Esophagus (tissue), 2 donors: ENCODE results near the gene MRPS31. TPM values are rescaled to one million over a fixed set of nuclear protein-coding genes. Genes with fewer than 3 reads are reported as not detected.
"Not testable (repeated sequence)": the region's sequence is repeated elsewhere in the genome, so short reads cannot be mapped to it uniquely, and the experiment has no call there.

Experiments used
- H3K27ac ChIP-seq, 2 donors: one replicate each; pipeline ENCODE4 v1.5.1; 2013; ENCODE audit warnings: low read depth in 2 of 2, mild to moderate bottlenecking in 2 of 2, inconsistent platforms in 1 of 2, low read length in 1 of 2, moderate library complexity in 1 of 2
- H3K27me3 ChIP-seq, 2 donors: one replicate each; pipeline ENCODE4 v1.6.1; 2013; ENCODE audit warnings: low read length in 2 of 2, control low read depth in 1 of 2, mild to moderate bottlenecking in 1 of 2; ENCODE audit not compliant: insufficient read depth in 2 of 2, control insufficient read depth in 1 of 2
- H3K36me3 ChIP-seq, 2 donors: one replicate each; pipeline ENCODE4 v1.6.1; 2013; ENCODE audit warnings: low read length in 1 of 2; ENCODE audit not compliant: control insufficient read depth in 2 of 2, insufficient read depth in 2 of 2
- H3K4me1 ChIP-seq, 2 donors: one replicate each; pipeline ENCODE4 v1.6.1; 2013; ENCODE audit warnings: low read length in 1 of 2; ENCODE audit not compliant: control insufficient read depth in 2 of 2, insufficient read depth in 2 of 2
- H3K4me3 ChIP-seq, 2 donors: one replicate each; pipeline ENCODE4 v1.5.1; 2013; ENCODE audit warnings: low read length in 2 of 2, mild to moderate bottlenecking in 2 of 2, low read depth in 1 of 2, moderate library complexity in 1 of 2
- H3K9me3 ChIP-seq, 2 donors: one replicate each; pipeline ENCODE4 v1.6.1; 2013; ENCODE audit warnings: mild to moderate bottlenecking in 2 of 2, low read depth in 1 of 2, low read length in 1 of 2, moderate library complexity in 1 of 2; ENCODE audit not compliant: control insufficient read depth in 2 of 2, insufficient read depth in 1 of 2
- WGBS, 2 donors: extraction: QIAGEN DNeasy Blood & Tissue Kit; methylation state at CpG; one replicate each; pipeline ENCODE4 v1.1.7; 2013; 5-methylcytosine and 5-hydroxymethylcytosine counted together
- polyA plus RNA-seq, 2 donors: library from polyadenylated mRNA; stranded (reverse); fragments of 200-250 nt; gene quantifications; one replicate each; pipeline ENCODE4 v1.2.3, GENCODE V29; 2013
- donor health status: healthy with polysubstance abuse.
- donor health status: Bipolar disorder and iron deficiency.

MRPS31 gene
- polyA plus RNA-seq, 2 donors: 18.6 to 33.4 TPM

DNA sequence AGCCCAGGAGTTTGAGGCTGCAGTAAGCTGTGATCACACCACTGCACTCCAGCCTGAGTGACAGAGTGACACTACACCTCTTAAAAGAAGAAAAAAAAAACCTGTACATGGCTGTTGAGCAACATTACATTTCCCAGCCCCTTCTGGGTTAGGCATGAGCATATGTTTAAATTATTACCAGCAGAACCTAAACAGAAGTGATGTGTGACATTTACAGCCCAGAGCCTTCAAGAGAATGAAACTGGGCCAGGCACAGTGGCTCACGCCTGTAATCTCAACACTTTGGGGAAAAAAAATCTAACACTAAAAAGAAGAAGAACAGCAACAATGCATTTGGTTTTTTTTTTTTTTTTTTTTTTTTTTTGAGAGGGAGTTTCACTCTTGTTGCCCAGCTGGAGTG, 38.3 kb downstream of the MRPS31 start:
- Histone ChIP-seq H3K27me3 (no peaks in the 10 kb centered on the region), H3K9me3 (no peaks in the 10 kb centered on the region), H3K4me3 (no peak overlapping the region), H3K36me3 (peaks cover 0 to 2% of the 10 kb centered on the region in 2 donors), H3K27ac (no peak overlapping the region), H3K4me1 (no peaks in the 10 kb centered on the region)
- 89 to 96% methylated on average over 1 of the region's 1 CpG for WGBS, 2 donors

DNA sequence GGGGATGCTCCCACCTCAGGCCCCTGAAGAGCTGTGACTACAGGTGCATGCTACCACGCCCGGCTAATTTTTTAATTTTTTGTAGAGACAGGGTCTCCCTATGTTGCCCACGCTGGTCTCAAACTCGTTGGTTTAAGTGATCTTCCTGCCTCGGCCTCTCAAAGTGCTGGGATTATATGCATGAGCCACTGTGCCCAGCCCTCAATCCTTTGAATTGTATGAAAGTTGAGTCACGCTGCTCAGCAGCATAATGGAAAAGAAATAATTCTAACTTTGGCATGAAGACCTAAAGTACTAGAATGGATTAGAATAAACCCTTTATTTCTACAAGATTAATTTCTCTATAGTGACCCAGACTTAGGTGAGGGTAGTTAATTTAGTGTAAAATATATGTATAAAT, 42.4 kb downstream of the MRPS31 start:
- H3K27me3 ChIP-seq: no peaks in the 10 kb centered on the region
- H3K36me3 ChIP-seq: peaks cover 0 to 2% of the 10 kb centered on the region in 2 donors
- H3K4me1 ChIP-seq: no peaks in the 10 kb centered on the region
- H3K4me3 ChIP-seq: no peak overlapping the region
- H3K9me3 ChIP-seq: no peaks in the 10 kb centered on the region
- no peak overlapping the region for H3K27ac ChIP-seq
- WGBS, 2 donors: 81 to 85% methylated on average over 6 of the region's 6 CpGs

GRCh38 chr13:40714433-40714832, 56.6 kb downstream of the MRPS31 start:
- H3K4me1 ChIP-seq, H3K4me3 ChIP-seq, H3K27ac ChIP-seq, H3K27me3 ChIP-seq, H3K9me3 ChIP-seq, H3K36me3 ChIP-seq: not testable (repeated sequence)
- WGBS, 2 donors: no CpG with 5 or more reads among the region's 1 CpG

- no peak overlapping the region for H3K4me3 ChIP-seq
- 77 to 81% methylated on average over 2 of the region's 2 CpGs for WGBS, 2 donors
- no peaks in the 10 kb centered on the region for H3K27me3 ChIP-seq
- no peaks in the 10 kb centered on the region for H3K4me1 ChIP-seq
- peaks cover 0 to 2% of the 10 kb centered on the region in 2 donors for H3K9me3 ChIP-seq
- no peaks in the 10 kb centered on the region for H3K36me3 ChIP-seq
- no peak overlapping the region for H3K27ac ChIP-seq
These were observed 64.6 kb downstream of the MRPS31 start for GRCh38 chr13:40706439-40706838.

GRCh38 chr13:40697711-40698110, 73.3 kb downstream of the MRPS31 start:
- Histone ChIP-seq H3K4me3 (no peak overlapping the region), H3K27ac (no peak overlapping the region), H3K9me3 (no peaks in the 10 kb centered on the region), H3K4me1 (no peaks in the 10 kb centered on the region), H3K27me3 (no peaks in the 10 kb centered on the region), H3K36me3 (no peaks in the 10 kb centered on the region)
- WGBS, 2 donors: 89 to 92% methylated on average over 5 of the region's 5 CpGs

GRCh38 chr13:40694426-40694825, 76.6 kb downstream of the MRPS31 start:
- no peaks in the 10 kb centered on the region for H3K4me1 ChIP-seq
- no peak overlapping the region for H3K27ac ChIP-seq
- H3K9me3 ChIP-seq: no peaks in the 10 kb centered on the region
- H3K27me3 ChIP-seq: no peaks in the 10 kb centered on the region
- no peak overlapping the region for H3K4me3 ChIP-seq
- WGBS, 2 donors: 90 to 92% methylated on average over 4 of the region's 4 CpGs
- no peaks in the 10 kb centered on the region for H3K36me3 ChIP-seq

GRCh38 chr13:40692946-40693345, 78.0 kb downstream of the MRPS31 start:
- WGBS, 2 donors: 53 to 57% methylated on average over 2 of the region's 2 CpGs
- H3K4me1 ChIP-seq: no peaks in the 10 kb centered on the region
- no peak overlapping the region for H3K4me3 ChIP-seq
- no peaks in the 10 kb centered on the region for H3K9me3 ChIP-seq
- no peaks in the 10 kb centered on the region for H3K27me3 ChIP-seq
- no peak overlapping the region for H3K27ac ChIP-seq
- no peaks in the 10 kb centered on the region for H3K36me3 ChIP-seq

- H3K27ac ChIP-seq: no peak overlapping the region
- H3K4me3 ChIP-seq: no peak overlapping the region
- no peaks in the 10 kb centered on the region for H3K4me1 ChIP-seq
- H3K36me3 ChIP-seq: no peaks in the 10 kb centered on the region
- H3K9me3 ChIP-seq: no peaks in the 10 kb centered on the region
- H3K27me3 ChIP-seq: no peaks in the 10 kb centered on the region
- 67 to 79% methylated on average over 3 of the region's 3 CpGs for WGBS, 2 donors
These were observed 82.2 kb downstream of the MRPS31 start for GRCh38 chr13:40688781-40689180.

- Histone ChIP-seq H3K36me3 (no peaks in the 10 kb centered on the region), H3K4me3 (no peak overlapping the region), H3K9me3 (no peaks in the 10 kb centered on the region), H3K27me3 (no peaks in the 10 kb centered on the region), H3K27ac (no peak overlapping the region), H3K4me1 (no peaks in the 10 kb centered on the region)
- 48 to 51% methylated on average over 11 of the region's 11 CpGs for WGBS, 2 donors
These were observed 88.3 kb downstream of the MRPS31 start for GRCh38 chr13:40682449-40683240.
